ENCODE results near the gene PCSK7.

Gene PCSK7

DNA sequence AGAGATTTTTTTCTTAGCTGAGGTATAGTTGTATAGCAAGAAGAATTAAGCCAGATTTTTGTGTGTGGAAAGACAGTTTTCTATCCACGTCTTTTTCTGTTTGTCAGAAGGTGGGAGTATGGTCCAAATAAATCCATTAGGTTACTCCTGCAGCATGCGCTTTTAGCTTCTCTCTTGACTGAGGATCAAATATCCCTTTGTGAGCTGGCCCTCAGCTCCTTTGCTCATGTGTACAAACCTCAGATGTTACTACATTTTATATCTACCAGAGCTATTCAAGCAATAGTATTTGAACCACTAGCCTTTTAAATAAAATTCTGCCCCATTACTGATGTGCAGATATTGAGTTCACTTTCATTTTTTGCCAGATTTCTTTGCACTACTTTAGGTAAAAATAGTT is 62.1 kb downstream of the PCSK7 start:
- in situ Hi-C loops (cut with MboI; ENCODE audit: low sequenced_read_pairs): no loop called here

DNA sequence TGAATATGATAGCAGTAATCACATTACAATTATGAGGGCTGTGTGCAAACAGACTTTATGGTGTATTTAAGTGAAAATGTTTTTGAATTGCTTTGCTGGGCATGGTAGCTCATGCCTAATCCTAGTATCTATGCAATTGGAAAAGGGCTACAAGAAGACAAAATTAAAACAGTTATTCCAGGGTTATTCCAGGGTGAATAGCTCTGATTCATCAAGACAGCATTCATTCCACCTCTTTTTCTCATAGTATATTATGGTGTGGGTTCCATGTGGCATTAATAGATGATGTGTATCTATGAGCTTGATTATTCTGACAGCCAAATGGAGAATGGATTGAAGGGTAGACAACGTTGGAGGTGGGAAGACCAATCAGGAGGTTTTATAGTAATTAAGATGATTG is 65.4 kb downstream of the PCSK7 start:
- in situ Hi-C loops (cut with MboI; ENCODE audit: low sequenced_read_pairs): no loop called here

DNA sequence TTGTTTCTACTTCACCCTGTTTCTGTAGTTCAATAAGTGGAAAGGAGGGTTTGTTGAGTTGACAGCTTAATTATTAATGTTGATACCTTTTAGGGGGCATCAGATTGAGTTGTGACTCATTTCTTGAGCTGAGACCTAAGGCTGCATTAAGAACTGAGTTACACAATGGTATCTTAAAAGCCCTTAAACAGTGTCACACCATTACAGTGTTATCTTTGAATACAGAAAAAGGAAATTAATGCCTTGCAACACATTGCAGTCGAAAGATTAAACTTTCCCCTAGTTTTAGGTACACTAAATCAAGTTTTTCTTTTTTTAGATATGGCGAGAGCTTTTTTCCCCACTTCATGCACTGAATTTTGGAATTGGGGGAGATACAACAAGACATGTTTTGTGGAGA is 71.0 kb downstream of the PCSK7 start:
- in situ Hi-C loops (cut with MboI; ENCODE audit: low sequenced_read_pairs): no loop called here

DNA sequence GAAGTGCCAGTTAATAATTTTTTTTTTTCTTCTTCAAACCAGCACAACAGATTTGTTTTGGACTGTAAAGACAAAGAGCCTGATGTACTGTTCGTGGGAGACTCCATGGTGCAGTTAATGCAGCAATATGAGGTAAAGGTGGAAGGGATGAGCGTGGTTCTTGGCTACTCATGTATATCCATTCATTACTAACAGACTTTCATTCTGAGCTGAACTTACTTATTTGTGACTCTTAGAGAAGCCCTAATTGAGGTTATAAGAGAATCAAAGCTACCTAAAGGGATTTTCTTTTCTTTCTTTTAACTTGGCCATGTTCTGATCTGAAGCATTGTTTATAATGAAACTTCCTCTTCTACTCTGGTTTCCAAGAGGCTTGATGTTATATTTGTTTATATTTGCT is 72.0 kb downstream of the PCSK7 start:
- in situ Hi-C loops (cut with MboI; ENCODE audit: low sequenced_read_pairs): no loop called here

DNA sequence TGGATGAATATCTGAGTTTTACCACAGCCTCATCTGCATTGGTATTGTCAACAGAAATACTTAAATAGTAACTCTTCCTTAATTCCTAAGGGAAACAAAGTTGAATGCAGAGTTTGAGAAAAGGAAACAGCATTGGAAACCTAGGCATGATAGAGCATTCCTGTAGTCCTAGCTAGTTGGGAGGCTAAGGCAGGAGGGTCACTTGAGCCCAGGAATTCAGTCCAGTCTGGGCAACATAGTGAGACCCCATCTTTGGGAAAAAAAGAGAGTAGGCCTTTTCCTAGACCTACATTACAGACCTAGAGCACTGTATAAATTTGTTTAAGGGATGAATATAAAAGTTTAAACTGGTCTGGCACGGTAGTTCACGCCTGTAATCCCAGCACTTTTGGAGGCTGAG is 74.4 kb downstream of the PCSK7 start:
- in situ Hi-C loops (cut with MboI; ENCODE audit: low sequenced_read_pairs): no loop called here

DNA sequence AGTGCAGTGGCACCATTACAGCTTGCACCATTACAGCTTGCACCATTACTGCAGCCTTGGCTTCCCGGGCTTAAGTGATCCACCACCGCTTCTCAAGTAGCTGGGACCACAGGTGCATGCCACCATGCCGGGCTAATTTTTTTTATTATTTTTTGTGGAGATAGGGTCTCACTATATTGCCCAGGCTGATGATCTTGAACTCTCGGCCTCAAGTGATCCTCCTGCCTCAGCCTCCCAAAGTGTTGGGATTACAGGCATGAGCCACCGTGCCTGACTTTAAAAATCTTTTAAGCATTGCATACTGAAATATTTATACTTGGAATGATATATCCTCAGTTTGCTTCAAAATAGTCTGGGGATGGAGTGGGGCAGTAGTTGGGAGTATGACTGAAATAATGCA is 77.4 kb downstream of the PCSK7 start:
- in situ Hi-C loops (cut with MboI; ENCODE audit: low sequenced_read_pairs): no loop called here

Data from HL-60/S4 treated with phorbol 12-myristate 13-acetate at 8.2 ng/mL for 4 days and 3 days (cell line).